PC-9 (cell line): Measurements from ENCODE around the gene DENND2D. TPM values are rescaled to one million over a fixed set of nuclear protein-coding genes. Genes with fewer than 3 reads are reported as not detected.

Experiments
- BruUV-seq: library from RNA; stranded (reverse); fragments of 400-500 nt; replicated peaks from 2 replicates; lab custom pipeline; 2021; lab: Mats Ljungman, UMichigan
- CTCF ChIA-PET: fragments of 300-600 bp; sonication (Branson Sonifier 250); formaldehyde crosslinking; loops from one replicate; lab custom pipeline; 2022; ENCODE audit warnings: antibody characterized with exemption; lab: Charles Lee
- POLR2A ChIA-PET: fragments of 300-600 bp; sonication (Branson Sonifier 250); formaldehyde crosslinking; loops from one replicate; lab custom pipeline; 2022; ENCODE audit warnings: antibody characterized with exemption; ENCODE audit not compliant: unreplicated experiment; lab: Charles Lee
- DNase-seq, 2 experiments: peaks; one replicate each; pipeline versions ENCODE4 v3.0.0 to v3.0.0-alpha.2; 2015 to 2022; ENCODE audit warnings: mixed read lengths in 1 of 2
- H2AFZ ChIP-seq: fragments of 200-600 bp; sonication (generic); 2 replicates; pipeline ENCODE4 v1.8.1; 2017; ENCODE audit warnings: antibody characterized with exemption
- H3F3A ChIP-seq: fragments of 200-600 bp; sonication (generic); 2 replicates; pipeline ENCODE4 v1.8.1; 2017; ENCODE audit warnings: antibody characterized with exemption, mild to moderate bottlenecking, low read depth; ENCODE audit not compliant: insufficient read depth
- H3K27ac ChIP-seq: fragments of 200-600 bp; sonication (generic); 2 replicates; pipeline ENCODE4 v1.6.1; 2016; ENCODE audit warnings: mixed run types
- H3K27me3 ChIP-seq: fragments of 200-600 bp; sonication (generic); 2 replicates; pipeline ENCODE4 v1.6.1; 2016; ENCODE audit warnings: low read depth, mixed run types; ENCODE audit not compliant: insufficient read depth
- H3K36me3 ChIP-seq: fragments of 200-600 bp; sonication (generic); 2 replicates; pipeline ENCODE4 v1.6.1; 2016; ENCODE audit warnings: low read depth, mixed run types
- H3K4me1 ChIP-seq: fragments of 200-600 bp; sonication (generic); replicated peaks from 2 replicates; pipeline ENCODE4 v1.6.1; 2016; ENCODE audit warnings: mixed run types; ENCODE audit not compliant: insufficient read depth
- H3K4me2 ChIP-seq: fragments of 200-600 bp; sonication (generic); 2 replicates; pipeline ENCODE4 v1.6.1; 2017; ENCODE audit warnings: mixed run types
- H3K4me3 ChIP-seq: fragments of 200-600 bp; sonication (generic); 2 replicates; pipeline ENCODE4 v1.6.1; 2016; ENCODE audit warnings: mixed run types
- H3K79me2 ChIP-seq: fragments of 200-600 bp; sonication (generic); 2 replicates; pipeline ENCODE4 v1.6.1; 2017; ENCODE audit warnings: low read depth, mixed run types
- H3K9me2 ChIP-seq: fragments of 200-600 bp; sonication (generic); 2 replicates; pipeline ENCODE4 v1.8.1; 2017; ENCODE audit warnings: mild to moderate bottlenecking; ENCODE audit not compliant: insufficient read depth
- H3K9me3 ChIP-seq: fragments of 200-600 bp; sonication (generic); 2 replicates; pipeline ENCODE4 v1.8.1; 2016; ENCODE audit warnings: low read depth; ENCODE audit not compliant: insufficient read depth
- H4K20me1 ChIP-seq: fragments of 200-600 bp; sonication (generic); 2 replicates; pipeline ENCODE4 v1.8.1; 2017; ENCODE audit not compliant: insufficient read depth
- EZH2 ChIP-seq: fragments of 200-600 bp; sonication (generic); IDR thresholded peaks from 2 replicates; pipeline ENCODE4 v1.8.0; 2017; ENCODE audit warnings: antibody characterized with exemption, low read depth
- intact Hi-C: fragments of 100-400 bp; cut with micrococcal nuclease; formaldehyde crosslinking; loops from one replicate; pipeline ENCODE4 v1.10.0; 2022; ENCODE audit not compliant: unreplicated experiment
- total RNA-seq: library from RNA; stranded (reverse); gene quantifications from 2 replicates; pipeline ENCODE4 v1.2.3, GENCODE V29; 2021
- TF ChIP-seq, protein P1 (sequence below): fragments of 200-600 bp; sonication (generic); conservative IDR thresholded peaks from 2 replicates; pipeline ENCODE4 v1.6.1; 2017; ENCODE audit warnings: mixed run types, antibody characterized with exemption, mild to moderate bottlenecking, moderate library complexity

Gene DENND2D
- total RNA-seq, 1 experiment from 2014 or later: 44.9 TPM

DNA sequence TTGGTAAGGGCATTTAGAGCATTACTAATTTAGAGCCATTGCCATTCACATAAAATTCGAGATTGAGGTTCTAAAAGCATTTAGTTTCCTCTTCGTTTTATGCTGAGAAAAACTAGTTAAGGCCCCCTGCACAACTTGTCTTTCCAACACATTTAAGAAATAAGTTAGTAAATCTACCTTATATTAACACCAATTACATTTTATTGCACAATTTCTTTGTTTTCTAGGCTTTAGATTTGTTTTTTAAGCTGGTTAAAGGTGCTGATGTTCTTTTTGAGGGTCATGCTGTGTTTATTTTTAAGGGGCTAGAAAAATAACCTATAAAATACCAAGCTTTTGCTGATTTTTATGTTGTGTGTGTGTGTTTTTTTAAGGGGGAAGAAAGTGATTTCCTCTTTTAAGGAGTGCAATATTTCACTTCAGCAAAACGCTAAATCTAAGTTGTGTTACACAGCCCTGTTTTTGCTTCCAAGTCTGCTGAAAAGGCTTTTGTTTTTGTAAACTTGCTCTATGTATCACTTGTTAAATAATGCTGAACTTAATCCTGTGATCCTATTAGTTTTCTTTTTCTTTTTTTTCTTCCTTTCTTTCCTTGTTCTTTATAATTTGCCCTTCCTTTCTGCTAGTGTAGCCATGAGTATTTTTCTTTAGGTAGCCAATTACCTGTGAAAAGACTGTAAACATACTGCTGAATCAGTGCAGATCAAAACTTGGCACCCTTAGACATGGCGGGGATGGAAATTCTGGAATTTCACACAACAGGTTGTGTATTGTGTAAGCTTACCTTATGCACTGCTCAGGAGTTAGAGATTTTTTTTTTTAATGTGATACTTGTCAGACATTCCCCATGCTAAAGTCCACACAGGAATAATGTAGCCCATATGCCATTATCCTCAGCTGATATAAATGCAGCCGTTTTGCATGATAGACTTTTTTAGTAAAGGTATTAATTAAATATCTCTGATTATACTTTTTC lies 58.9 kb downstream of the DENND2D start:
- peaks cover 16% of the 10 kb centered on the region; the same call in 1 of the 2 replicates for H3K36me3 ChIP-seq
- peak in 1 of 2 experiments; percentile 68 for DNase-seq
- peak overlapping the region; percentile 98 for H3K4me2 ChIP-seq
- peaks cover 28% of the 10 kb centered on the region for H3K4me1 ChIP-seq
- no peak for TF ChIP-seq EZH2
- TF ChIP-seq, protein P1, sequence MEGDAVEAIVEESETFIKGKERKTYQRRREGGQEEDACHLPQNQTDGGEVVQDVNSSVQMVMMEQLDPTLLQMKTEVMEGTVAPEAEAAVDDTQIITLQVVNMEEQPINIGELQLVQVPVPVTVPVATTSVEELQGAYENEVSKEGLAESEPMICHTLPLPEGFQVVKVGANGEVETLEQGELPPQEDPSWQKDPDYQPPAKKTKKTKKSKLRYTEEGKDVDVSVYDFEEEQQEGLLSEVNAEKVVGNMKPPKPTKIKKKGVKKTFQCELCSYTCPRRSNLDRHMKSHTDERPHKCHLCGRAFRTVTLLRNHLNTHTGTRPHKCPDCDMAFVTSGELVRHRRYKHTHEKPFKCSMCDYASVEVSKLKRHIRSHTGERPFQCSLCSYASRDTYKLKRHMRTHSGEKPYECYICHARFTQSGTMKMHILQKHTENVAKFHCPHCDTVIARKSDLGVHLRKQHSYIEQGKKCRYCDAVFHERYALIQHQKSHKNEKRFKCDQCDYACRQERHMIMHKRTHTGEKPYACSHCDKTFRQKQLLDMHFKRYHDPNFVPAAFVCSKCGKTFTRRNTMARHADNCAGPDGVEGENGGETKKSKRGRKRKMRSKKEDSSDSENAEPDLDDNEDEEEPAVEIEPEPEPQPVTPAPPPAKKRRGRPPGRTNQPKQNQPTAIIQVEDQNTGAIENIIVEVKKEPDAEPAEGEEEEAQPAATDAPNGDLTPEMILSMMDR: no peak
- H2AFZ ChIP-seq: no peak overlapping the region
- peaks cover 8% of the 10 kb centered on the region; the same call in 1 of the 2 replicates for H3F3A ChIP-seq
- H3K27ac ChIP-seq: peak overlapping the region; percentile 70
- no peaks in the 10 kb centered on the region for H3K9me2 ChIP-seq
- no peaks in the 10 kb centered on the region for H3K9me3 ChIP-seq
- CTCF ChIA-PET: interaction anchor here (0.7 kb wide), 1 partner anchor 307 kb away, joined by 3 read pairs; no protein-coding TSS in a partner anchor
- no peaks in the 10 kb centered on the region for H3K27me3 ChIP-seq
- peaks cover 83% of the 10 kb centered on the region for H3K79me2 ChIP-seq
- intact Hi-C loops: loop anchor here (10.0 kb wide), 1 partner anchor 303 kb away; the partner anchor contains the start of genes ATP5PB and WDR77
- peak overlapping the region; percentile 72 for H3K4me3 ChIP-seq
- BruUV-seq: no TSS peak
- POLR2A ChIA-PET: interaction anchor here (0.6 kb wide), 1 partner anchor 10 kb away, joined by 3 read pairs; no protein-coding TSS in a partner anchor
- peaks cover 21% of the 10 kb centered on the region for H4K20me1 ChIP-seq

DNA sequence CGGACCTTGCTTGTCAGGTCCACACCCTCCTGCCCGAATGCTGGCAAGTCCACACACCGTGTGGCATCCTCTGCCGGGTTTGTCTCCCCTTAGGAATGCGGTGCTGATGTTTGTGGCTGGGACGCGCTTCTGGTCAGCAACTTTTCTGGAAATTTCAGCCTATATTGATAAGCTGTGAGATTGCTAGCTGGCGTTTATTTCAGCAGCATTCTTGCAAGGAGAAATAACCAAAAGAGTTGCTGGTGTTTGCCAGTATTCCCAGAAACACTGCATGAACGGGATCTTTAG lies 59.8 kb downstream of the DENND2D start:
- peak overlapping the region; percentile 72 for H3K4me3 ChIP-seq
- no peak for TF ChIP-seq EZH2
- H3K36me3 ChIP-seq: peaks cover 24% of the 10 kb centered on the region
- peaks cover 74% of the 10 kb centered on the region for H3K79me2 ChIP-seq
- no peaks in the 10 kb centered on the region for H3K9me2 ChIP-seq
- no peaks in the 10 kb centered on the region for H3K27me3 ChIP-seq
- H2AFZ ChIP-seq: peak overlapping the region; percentile 95
- ChIA-PET CTCF (no interaction called here), POLR2A (no interaction called here)
- H3F3A ChIP-seq: peaks cover 8% of the 10 kb centered on the region
- H3K4me1 ChIP-seq: peaks cover 28% of the 10 kb centered on the region
- H3K9me3 ChIP-seq: no peaks in the 10 kb centered on the region
- peak overlapping the region; percentile 70 for H3K27ac ChIP-seq
- intact Hi-C loops: loop anchor here (10.0 kb wide), 1 partner anchor 304 kb away; the partner anchor contains the start of genes ATP5PB and WDR77
- H4K20me1 ChIP-seq: peaks cover 20% of the 10 kb centered on the region
- DNase-seq: peak; percentile 56 to 70
- peak overlapping the region; percentile 98 for H3K4me2 ChIP-seq
- BruUV-seq: no TSS peak

- H3K36me3 ChIP-seq: peaks cover 29% of the 10 kb centered on the region
- no peaks in the 10 kb centered on the region for H3K9me3 ChIP-seq
- TF ChIP-seq, protein P1: 0 out of 2 replicates have a peak, but pooled peaks have one; percentile 15
- TF ChIP-seq EZH2: no peak
- peak within 1 kb of the TSS; percentile 70 for H3K27ac ChIP-seq
- peak within 1 kb of the TSS; percentile 98 for H3K4me2 ChIP-seq
- H3K4me1 ChIP-seq: peaks cover 28% of the 10 kb centered on the region
- intact Hi-C loops: loop anchor here (10.0 kb wide), 1 partner anchor 305 kb away; the partner anchor contains the start of genes ATP5PB and WDR77
- peaks cover 20% of the 10 kb centered on the region for H4K20me1 ChIP-seq
- H3K9me2 ChIP-seq: no peaks in the 10 kb centered on the region
- no peaks in the 10 kb centered on the region for H3K27me3 ChIP-seq
- peak within 1 kb of the TSS; percentile 95 for H2AFZ ChIP-seq
- peaks cover 8% of the 10 kb centered on the region for H3F3A ChIP-seq
- CTCF ChIA-PET: no interaction called here
- H3K4me3 ChIP-seq: peak within 1 kb of the TSS; percentile 72
- DNase-seq: peak; percentile 92 to 93
- H3K79me2 ChIP-seq: peaks cover 69% of the 10 kb centered on the region
- POLR2A ChIA-PET: no interaction called here
- TSS peak; percentile 43 for BruUV-seq
These were observed 60.3 kb downstream of the DENND2D start, which contains the start of the genes CEPT1 and DRAM2 for GRCh38 chr1:111139956-111140679. Gene CEPT1 (plus strand): TSS chr1:111140223. CDS start chr1:111147715, 7,492 bp downstream. Gene DRAM2 (minus strand): TSS chr1:111140093. CDS start chr1:111131554, 8,539 bp downstream.
